ENCODE data around the gene NAV2.

Gene NAV2, protein sequence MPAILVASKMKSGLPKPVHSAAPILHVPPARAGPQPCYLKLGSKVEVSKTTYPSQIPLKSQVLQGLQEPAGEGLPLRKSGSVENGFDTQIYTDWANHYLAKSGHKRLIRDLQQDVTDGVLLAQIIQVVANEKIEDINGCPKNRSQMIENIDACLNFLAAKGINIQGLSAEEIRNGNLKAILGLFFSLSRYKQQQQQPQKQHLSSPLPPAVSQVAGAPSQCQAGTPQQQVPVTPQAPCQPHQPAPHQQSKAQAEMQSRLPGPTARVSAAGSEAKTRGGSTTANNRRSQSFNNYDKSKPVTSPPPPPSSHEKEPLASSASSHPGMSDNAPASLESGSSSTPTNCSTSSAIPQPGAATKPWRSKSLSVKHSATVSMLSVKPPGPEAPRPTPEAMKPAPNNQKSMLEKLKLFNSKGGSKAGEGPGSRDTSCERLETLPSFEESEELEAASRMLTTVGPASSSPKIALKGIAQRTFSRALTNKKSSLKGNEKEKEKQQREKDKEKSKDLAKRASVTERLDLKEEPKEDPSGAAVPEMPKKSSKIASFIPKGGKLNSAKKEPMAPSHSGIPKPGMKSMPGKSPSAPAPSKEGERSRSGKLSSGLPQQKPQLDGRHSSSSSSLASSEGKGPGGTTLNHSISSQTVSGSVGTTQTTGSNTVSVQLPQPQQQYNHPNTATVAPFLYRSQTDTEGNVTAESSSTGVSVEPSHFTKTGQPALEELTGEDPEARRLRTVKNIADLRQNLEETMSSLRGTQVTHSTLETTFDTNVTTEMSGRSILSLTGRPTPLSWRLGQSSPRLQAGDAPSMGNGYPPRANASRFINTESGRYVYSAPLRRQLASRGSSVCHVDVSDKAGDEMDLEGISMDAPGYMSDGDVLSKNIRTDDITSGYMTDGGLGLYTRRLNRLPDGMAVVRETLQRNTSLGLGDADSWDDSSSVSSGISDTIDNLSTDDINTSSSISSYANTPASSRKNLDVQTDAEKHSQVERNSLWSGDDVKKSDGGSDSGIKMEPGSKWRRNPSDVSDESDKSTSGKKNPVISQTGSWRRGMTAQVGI (N-terminal part only)

DNA sequence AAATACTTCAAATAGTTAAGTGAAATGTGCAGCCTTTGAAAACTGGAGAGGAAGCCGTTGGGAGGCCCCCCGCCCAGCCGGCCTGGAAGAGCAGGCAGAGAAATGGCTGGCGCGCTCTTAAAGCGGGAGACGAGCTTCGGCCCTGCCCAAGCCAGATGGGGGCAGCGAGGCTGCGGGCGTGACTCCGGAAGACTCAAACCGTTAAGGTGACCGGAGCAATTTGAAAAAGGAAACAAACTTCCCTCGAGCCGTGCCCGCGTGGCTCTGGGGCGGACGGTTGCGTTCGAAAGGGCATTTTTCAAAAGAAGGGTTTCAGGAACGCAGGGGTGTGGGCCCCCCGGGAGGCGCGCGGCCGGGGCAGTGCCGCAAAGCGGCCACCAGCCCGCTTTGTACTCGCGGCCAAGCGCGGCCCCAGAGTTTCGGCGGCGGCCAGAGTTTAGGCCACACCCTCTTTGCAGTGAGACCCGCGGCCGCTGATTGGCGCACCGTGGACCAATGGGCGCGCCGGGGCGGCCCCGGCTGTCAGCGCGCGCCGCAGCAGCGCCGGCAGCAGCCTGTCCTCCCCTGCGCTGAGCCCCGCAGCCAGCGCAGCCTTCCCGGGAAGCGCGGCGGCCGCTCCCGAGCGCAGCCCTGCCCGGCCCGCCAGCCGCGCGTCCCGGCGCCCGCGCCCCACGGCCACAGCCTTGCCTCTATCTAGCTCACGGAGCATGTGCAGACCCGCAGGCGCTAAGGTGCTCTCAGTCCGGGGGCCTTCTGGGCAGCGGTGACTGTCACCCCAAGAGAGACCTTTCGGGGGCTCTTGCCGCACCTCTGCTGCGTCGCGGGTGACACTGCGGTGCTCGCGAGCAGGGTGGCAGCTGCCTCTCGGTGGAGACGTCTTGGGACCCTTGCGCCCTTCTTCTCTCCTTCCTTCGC lies at the start of gene NAV2:
TSS of gene NAV2 (plus strand) at position 557 of the 915 bp plus-strand sequence. CDS start 859 bp downstream, outside the sequence.
- H3K9me3 ChIP-seq (ENCODE audit: low read length): no peaks in the 10 kb centered on the region
- H3K27me3 ChIP-seq (ENCODE audit: insufficient read depth, low read length): peaks cover 5% of the 10 kb centered on the region
- H3K4me3 ChIP-seq (ENCODE audit: low read length): peak within 1 kb of the TSS; percentile 77
- H3K36me3 ChIP-seq (ENCODE audit: insufficient read depth, low read length): no peaks in the 10 kb centered on the region
- peak within 1 kb of the TSS; percentile 83 for H2AFZ ChIP-seq (ENCODE audit: low read depth, low read length)
- H3K4me1 ChIP-seq (ENCODE audit: insufficient read depth, low read length): peaks cover 25% of the 10 kb centered on the region

GRCh38 chr11:19663206-19663605 lies 49.4 kb upstream of the NAV2 start:
- Histone ChIP-seq H3K4me3 (ENCODE audit: low read length) (no peak overlapping the region), H3K27me3 (ENCODE audit: insufficient read depth, low read length) (no peaks in the 10 kb centered on the region), H3K4me1 (ENCODE audit: insufficient read depth, low read length) (peaks cover 17% of the 10 kb centered on the region), H2AFZ (ENCODE audit: low read depth, low read length) (no peak overlapping the region), H3K9me3 (ENCODE audit: low read length) (no peaks in the 10 kb centered on the region), H3K36me3 (ENCODE audit: insufficient read depth, low read length) (no peaks in the 10 kb centered on the region)

- Histone ChIP-seq H3K9me3 (ENCODE audit: low read length) (no peaks in the 10 kb centered on the region), H2AFZ (ENCODE audit: low read depth, low read length) (no peak overlapping the region), H3K36me3 (ENCODE audit: insufficient read depth, low read length) (no peaks in the 10 kb centered on the region), H3K27me3 (ENCODE audit: insufficient read depth, low read length) (no peaks in the 10 kb centered on the region), H3K4me3 (ENCODE audit: low read length) (no peak overlapping the region), H3K4me1 (ENCODE audit: insufficient read depth, low read length) (peaks cover 17% of the 10 kb centered on the region)
These were observed 47.6 kb upstream of the NAV2 start for GRCh38 chr11:19664886-19665548.

DNA sequence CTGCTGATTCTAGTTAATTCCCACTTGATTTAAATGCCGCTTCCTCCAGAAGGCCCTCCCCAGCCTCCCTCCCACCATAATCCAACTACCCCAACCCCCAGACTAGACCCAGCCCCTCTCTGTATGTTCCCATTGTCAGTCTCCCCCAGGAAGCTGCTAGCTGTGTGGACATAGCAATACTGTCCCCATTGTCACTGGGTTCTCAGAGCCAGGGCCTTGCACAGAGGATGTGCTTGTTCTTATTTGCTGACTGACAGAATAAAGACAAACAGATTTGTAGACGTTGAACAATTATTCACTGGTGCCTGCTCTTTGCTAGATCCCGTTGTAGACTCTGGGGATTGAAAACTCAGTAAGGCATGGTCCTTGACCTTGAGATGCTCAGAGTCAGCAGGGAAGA lies 45.7 kb upstream of the NAV2 start:
- Histone ChIP-seq H3K36me3 (ENCODE audit: insufficient read depth, low read length) (no peaks in the 10 kb centered on the region), H3K9me3 (ENCODE audit: low read length) (no peaks in the 10 kb centered on the region), H3K27me3 (ENCODE audit: insufficient read depth, low read length) (no peaks in the 10 kb centered on the region), H3K4me1 (ENCODE audit: insufficient read depth, low read length) (peaks cover 18% of the 10 kb centered on the region), H2AFZ (ENCODE audit: low read depth, low read length) (no peak overlapping the region), H3K4me3 (ENCODE audit: low read length) (no peak overlapping the region)

DNA sequence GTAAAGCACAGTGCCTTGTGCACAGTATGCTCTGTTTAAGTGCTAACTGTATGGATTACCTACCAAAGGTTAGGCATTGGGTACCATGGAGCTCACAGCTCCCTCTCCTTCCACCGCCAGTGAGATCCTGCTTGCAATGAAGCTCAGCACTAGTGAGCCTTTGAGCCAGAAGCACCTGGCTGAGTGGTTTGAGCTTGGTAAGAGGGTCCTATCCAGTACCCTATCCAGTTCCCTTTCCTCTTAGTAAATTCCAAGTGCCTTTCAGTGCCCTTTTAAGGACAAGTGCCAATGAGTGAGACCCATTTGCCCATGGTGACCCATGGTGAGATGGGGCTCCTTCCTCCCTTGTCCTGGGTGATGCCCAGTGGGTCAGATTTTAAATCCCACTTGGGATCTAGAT lies 43.1 kb upstream of the NAV2 start:
- no peaks in the 10 kb centered on the region for H3K36me3 ChIP-seq (ENCODE audit: insufficient read depth, low read length)
- H3K4me3 ChIP-seq (ENCODE audit: low read length): no peak overlapping the region
- H3K9me3 ChIP-seq (ENCODE audit: low read length): no peaks in the 10 kb centered on the region
- H2AFZ ChIP-seq (ENCODE audit: low read depth, low read length): no peak overlapping the region
- no peaks in the 10 kb centered on the region for H3K27me3 ChIP-seq (ENCODE audit: insufficient read depth, low read length)
- peaks cover 29% of the 10 kb centered on the region for H3K4me1 ChIP-seq (ENCODE audit: insufficient read depth, low read length)

DNA sequence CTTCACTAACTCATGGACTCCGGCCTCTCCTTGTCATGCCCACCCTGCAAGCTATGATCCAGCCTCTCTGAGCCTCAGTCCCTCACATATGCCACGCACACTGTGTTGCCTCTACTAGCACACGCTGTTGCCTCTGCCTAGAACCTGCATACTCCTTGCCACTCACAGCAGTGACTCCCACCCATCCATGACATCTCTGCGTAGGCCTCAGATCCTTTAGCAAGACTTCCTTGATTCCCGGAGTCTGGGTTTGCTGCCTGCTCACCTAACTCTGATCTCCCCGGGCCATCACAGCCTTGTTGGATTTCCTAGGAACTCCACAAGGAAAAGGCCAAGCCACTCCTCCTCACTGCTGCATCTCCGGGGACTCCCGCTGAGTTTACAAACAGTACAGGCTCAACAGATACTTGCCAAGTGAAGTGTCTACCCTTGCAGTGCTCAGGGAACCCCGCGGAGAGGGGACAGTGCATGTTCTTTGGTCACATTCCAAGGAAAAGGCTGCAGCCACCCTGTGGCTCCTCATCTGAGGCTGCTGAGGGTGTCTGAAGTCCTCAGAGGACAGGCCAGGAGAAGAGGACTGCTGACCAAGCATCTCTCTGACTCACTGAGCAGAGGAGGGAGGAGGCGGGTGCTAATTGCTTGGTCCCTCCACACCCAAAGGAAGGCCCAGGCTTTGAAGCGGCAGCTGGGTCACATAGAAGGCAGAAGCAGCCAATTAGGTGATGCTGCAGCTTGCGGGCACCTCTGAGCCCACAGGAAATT lies 42.4 kb upstream of the NAV2 start:
- Histone ChIP-seq H3K9me3 (ENCODE audit: low read length) (no peaks in the 10 kb centered on the region), H3K36me3 (ENCODE audit: insufficient read depth, low read length) (no peaks in the 10 kb centered on the region)

DNA sequence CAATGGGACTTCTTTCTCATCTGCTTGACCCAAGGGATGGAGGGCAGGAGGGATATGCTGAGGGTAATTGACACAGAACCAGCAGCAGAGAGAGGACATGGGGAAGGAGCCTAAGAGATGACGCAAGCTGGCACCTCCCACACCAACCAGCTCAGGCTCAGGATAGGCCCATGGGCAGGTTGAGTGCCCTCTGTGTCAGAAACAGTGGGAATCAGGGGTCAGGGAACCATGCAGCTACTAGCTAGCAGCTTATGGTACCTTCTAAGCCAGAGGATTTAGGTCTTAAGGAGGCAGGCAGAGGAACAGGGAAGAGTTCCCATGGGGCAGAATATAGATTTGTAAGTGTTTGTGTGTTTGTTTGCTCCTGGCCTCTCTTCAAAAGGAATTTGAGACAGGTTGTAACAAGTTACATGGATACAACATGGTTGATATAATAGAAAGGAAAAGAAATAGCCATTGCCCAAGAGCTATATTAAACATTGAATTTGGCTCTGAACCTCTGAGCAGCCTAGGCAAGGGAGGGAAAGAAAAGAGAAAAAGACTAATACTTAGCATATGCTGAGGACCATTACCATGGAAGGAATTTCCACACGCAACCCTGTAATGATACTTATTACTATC lies 39.9 kb upstream of the NAV2 start:
- no peaks in the 10 kb centered on the region for H3K9me3 ChIP-seq (ENCODE audit: low read length)
- H3K36me3 ChIP-seq (ENCODE audit: insufficient read depth, low read length): no peaks in the 10 kb centered on the region
- H2AFZ ChIP-seq (ENCODE audit: low read depth, low read length): no peak overlapping the region
- no peak overlapping the region for H3K4me3 ChIP-seq (ENCODE audit: low read length)
- peaks cover 34% of the 10 kb centered on the region for H3K4me1 ChIP-seq (ENCODE audit: insufficient read depth, low read length)
- no peaks in the 10 kb centered on the region for H3K27me3 ChIP-seq (ENCODE audit: insufficient read depth, low read length)

More for the DNA sequence above, 42.4 kb upstream of the NAV2 start:
- H3K27me3 ChIP-seq (ENCODE audit: insufficient read depth, low read length): no peaks in the 10 kb centered on the region
- H2AFZ ChIP-seq (ENCODE audit: low read depth, low read length): no peak overlapping the region
- no peak overlapping the region for H3K4me3 ChIP-seq (ENCODE audit: low read length)
- peaks cover 34% of the 10 kb centered on the region for H3K4me1 ChIP-seq (ENCODE audit: insufficient read depth, low read length)

- Histone ChIP-seq H3K27me3 (ENCODE audit: insufficient read depth, low read length) (no peaks in the 10 kb centered on the region), H3K4me3 (ENCODE audit: low read length) (no peak overlapping the region), H3K36me3 (ENCODE audit: insufficient read depth, low read length) (no peaks in the 10 kb centered on the region), H3K9me3 (ENCODE audit: low read length) (no peaks in the 10 kb centered on the region), H2AFZ (ENCODE audit: low read depth, low read length) (no peak overlapping the region), H3K4me1 (ENCODE audit: insufficient read depth, low read length) (peaks cover 34% of the 10 kb centered on the region)
These were observed 38.5 kb upstream of the NAV2 start for GRCh38 chr11:19673924-19674729.

- peaks cover 38% of the 10 kb centered on the region for H3K4me1 ChIP-seq (ENCODE audit: insufficient read depth, low read length)
- no peak overlapping the region for H2AFZ ChIP-seq (ENCODE audit: low read depth, low read length)
- no peaks in the 10 kb centered on the region for H3K36me3 ChIP-seq (ENCODE audit: insufficient read depth, low read length)
- no peaks in the 10 kb centered on the region for H3K27me3 ChIP-seq (ENCODE audit: insufficient read depth, low read length)
- H3K9me3 ChIP-seq (ENCODE audit: low read length): no peaks in the 10 kb centered on the region
- H3K4me3 ChIP-seq (ENCODE audit: low read length): no peak overlapping the region
These were observed 37.8 kb upstream of the NAV2 start for GRCh38 chr11:19674836-19675235.

GRCh38 chr11:19675397-19675796 lies 37.2 kb upstream of the NAV2 start:
- Histone ChIP-seq H3K27me3 (ENCODE audit: insufficient read depth, low read length) (no peaks in the 10 kb centered on the region), H3K9me3 (ENCODE audit: low read length) (no peaks in the 10 kb centered on the region), H3K36me3 (ENCODE audit: insufficient read depth, low read length) (no peaks in the 10 kb centered on the region), H3K4me3 (ENCODE audit: low read length) (no peak overlapping the region), H2AFZ (ENCODE audit: low read depth, low read length) (no peak overlapping the region), H3K4me1 (ENCODE audit: insufficient read depth, low read length) (peaks cover 40% of the 10 kb centered on the region)

Measured in neuron (in vitro differentiated cells).